WTC11 (cell line): ENCODE results near the gene TMEM158.

ENCODE experiments used
- CTCF ChIP-seq: fragments of 200-600 bp; IDR thresholded peaks from 2 replicates; pipeline ENCODE4 v1.8.0; 2022; ENCODE audit warnings: antibody characterized with exemption
- ETV6 ChIP-seq: sonication (generic); formaldehyde crosslinking; IDR thresholded peaks from 2 replicates; pipeline ENCODE4 v1.8.1; 2022; ENCODE audit warnings: mild to moderate bottlenecking, missing genetic modification reagents
- NFATC4 ChIP-seq: fragments of 250-450 bp; sonication (Bioruptor Pico); IDR thresholded peaks from 2 replicates; pipeline ENCODE4 v1.9.0; 2021; ENCODE audit warnings: mild to moderate bottlenecking
- ZNF416 ChIP-seq: fragments of 250-450 bp; sonication (Bioruptor Pico); IDR thresholded peaks from 2 replicates; pipeline ENCODE4 v1.9.0; 2021; ENCODE audit warnings: mild to moderate bottlenecking, inconsistent platforms
- ZSCAN18 ChIP-seq: fragments of 250-450 bp; sonication (Bioruptor Pico); IDR thresholded peaks from 2 replicates; pipeline ENCODE4 v2.1.2; 2022; ENCODE audit warnings: mild to moderate bottlenecking, moderate library complexity
- TF ChIP-seq, protein P1 (sequence below): sonication (generic); formaldehyde crosslinking; IDR thresholded peaks from 2 replicates; pipeline ENCODE4 v1.8.1; 2023; ENCODE audit warnings: mild to moderate bottlenecking, missing genetic modification reagents

DNA sequence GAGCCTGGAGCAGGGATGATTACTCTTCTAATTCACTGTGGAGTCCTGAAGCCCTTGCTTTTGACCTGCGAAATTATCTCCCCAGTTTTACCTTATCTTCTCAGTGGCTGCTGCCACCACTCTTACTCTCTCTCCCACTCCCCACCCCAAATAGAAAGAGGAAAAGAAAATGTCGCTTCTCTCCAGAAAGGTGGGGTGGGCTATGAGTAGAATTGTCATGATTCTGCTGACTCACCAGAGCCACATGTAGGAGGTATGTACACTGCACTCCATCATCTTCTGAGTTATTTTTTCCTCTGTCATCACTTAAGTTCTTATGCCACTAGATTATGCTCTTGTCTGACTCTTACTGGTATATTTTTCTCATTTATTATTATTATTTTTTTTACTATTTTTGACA lies 43.9 kb upstream of the TMEM158 start:
- TF ChIP-seq ETV6 (no peak), ZSCAN18 (CRISPR knock-in tag) (no peak), ZNF416 (no peak), CTCF (no peak), NFATC4 (CRISPR knock-in tag) (no peak)
- TF ChIP-seq, protein P1, sequence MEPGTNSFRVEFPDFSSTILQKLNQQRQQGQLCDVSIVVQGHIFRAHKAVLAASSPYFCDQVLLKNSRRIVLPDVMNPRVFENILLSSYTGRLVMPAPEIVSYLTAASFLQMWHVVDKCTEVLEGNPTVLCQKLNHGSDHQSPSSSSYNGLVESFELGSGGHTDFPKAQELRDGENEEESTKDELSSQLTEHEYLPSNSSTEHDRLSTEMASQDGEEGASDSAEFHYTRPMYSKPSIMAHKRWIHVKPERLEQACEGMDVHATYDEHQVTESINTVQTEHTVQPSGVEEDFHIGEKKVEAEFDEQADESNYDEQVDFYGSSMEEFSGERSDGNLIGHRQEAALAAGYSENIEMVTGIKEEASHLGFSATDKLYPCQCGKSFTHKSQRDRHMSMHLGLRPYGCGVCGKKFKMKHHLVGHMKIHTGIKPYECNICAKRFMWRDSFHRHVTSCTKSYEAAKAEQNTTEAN (CRISPR knock-in tag) = no peak
